ENCODE data around the gene ROR1.
A peak's percentile ranks its signal among the peaks of the same experiment; 100 is the strongest.

ROR1 gene

GRCh38 chr1:63795455-63795854 lies 21.6 kb downstream of the ROR1 start:
- DNase-seq (ENCODE audit: low read depth) = no peak
- no peak overlapping the region for H3K4me3 ChIP-seq (ENCODE audit: control insufficient read depth, low read depth, low read length)
- TF ChIP-seq CTCF (conservative IDR thresholded peaks at IDR 0.05; ENCODE audit: control insufficient read depth, insufficient read depth, low read depth, low read length) = no peak

GRCh38 chr1:63797056-63797726 lies 23.4 kb downstream of the ROR1 start:
- TF ChIP-seq CTCF (conservative IDR thresholded peaks at IDR 0.05; ENCODE audit: control insufficient read depth, insufficient read depth, low read depth, low read length) = no peak
- peak; percentile 71 for DNase-seq (ENCODE audit: low read depth)
- no peak overlapping the region for H3K4me3 ChIP-seq (ENCODE audit: control insufficient read depth, low read depth, low read length)

- H3K4me3 ChIP-seq (ENCODE audit: control insufficient read depth, low read depth, low read length) = no peak overlapping the region
- DNase-seq (ENCODE audit: low read depth) = no peak
- no peak for TF ChIP-seq CTCF (conservative IDR thresholded peaks at IDR 0.05; ENCODE audit: control insufficient read depth, insufficient read depth, low read depth, low read length)
These were observed 24.5 kb downstream of the ROR1 start for GRCh38 chr1:63798284-63798683.

- H3K4me3 ChIP-seq (ENCODE audit: control insufficient read depth, low read depth, low read length) = no peak overlapping the region
- peak; percentile 62 for DNase-seq (ENCODE audit: low read depth)
These were observed 25.5 kb downstream of the ROR1 start for GRCh38 chr1:63799307-63799706.

GRCh38 chr1:63799820-63800219 lies 26.0 kb downstream of the ROR1 start:
- no peak for TF ChIP-seq CTCF (conservative IDR thresholded peaks at IDR 0.05; ENCODE audit: control insufficient read depth, insufficient read depth, low read depth, low read length)
- DNase-seq (ENCODE audit: low read depth) = peak; percentile 88
- H3K4me3 ChIP-seq (ENCODE audit: control insufficient read depth, low read depth, low read length) = no peak overlapping the region

More at GRCh38 chr1:63799307-63799706, 25.5 kb downstream of the ROR1 start:
- TF ChIP-seq CTCF (conservative IDR thresholded peaks at IDR 0.05; ENCODE audit: control insufficient read depth, insufficient read depth, low read depth, low read length) = no peak

- TF ChIP-seq CTCF (conservative IDR thresholded peaks at IDR 0.05; ENCODE audit: control insufficient read depth, insufficient read depth, low read depth, low read length) = no peak
- DNase-seq (ENCODE audit: low read depth) = no peak
- H3K4me3 ChIP-seq (ENCODE audit: control insufficient read depth, low read depth, low read length) = no peak overlapping the region
These were observed 28.3 kb downstream of the ROR1 start for GRCh38 chr1:63802109-63802508.
